Esophagus squamous epithelium (tissue), 4 donors: ENCODE results near the gene HPN.

Source experiments
- POLR2A ChIP-seq, 4 donors: fragments of 450-650 bp; IDR thresholded peaks; one replicate each; pipeline ENCODE4 v1.6.1; 2017; ENCODE audit warnings: antibody characterized with exemption in 4 of 4, mild to moderate bottlenecking in 4 of 4, moderate library complexity in 3 of 4
- TF ChIP-seq, protein P1 (sequence below), 6 experiments: fragments of 450-650 bp in 4 of 6; fragments of 200-600 bp in 2 of 6; sonication (generic) in 2 of 6; IDR thresholded peaks; one replicate each; pipeline ENCODE4 v1.5.1; 2016 to 2019; ENCODE audit warnings: antibody characterized with exemption in 6 of 6, mild to moderate bottlenecking in 4 of 6, moderate library complexity in 4 of 6

DNA sequence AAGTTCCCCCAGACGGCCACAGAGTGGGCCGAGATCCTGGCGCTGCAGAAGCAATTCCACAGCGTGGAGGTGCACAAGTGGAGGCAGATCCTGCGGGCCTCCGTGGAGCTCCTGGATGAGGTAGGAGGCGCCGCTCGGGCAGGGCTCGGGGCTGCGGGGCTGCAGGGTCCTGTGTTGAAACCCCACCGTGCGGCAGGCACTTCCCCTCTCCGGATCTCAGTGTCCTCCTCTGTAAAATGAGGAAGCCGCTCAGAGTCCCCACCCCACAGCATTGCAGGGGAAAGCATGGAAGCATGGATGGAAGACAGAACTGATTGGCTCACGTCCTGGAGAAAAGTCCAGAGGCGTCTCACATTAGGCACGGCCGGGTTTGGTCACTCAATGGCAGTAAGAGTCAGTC, 18.1 kb upstream of the HPN start:
- no peak for TF ChIP-seq POLR2A (IDR thresholded peaks at IDR 0.05)
- TF ChIP-seq, protein P1, sequence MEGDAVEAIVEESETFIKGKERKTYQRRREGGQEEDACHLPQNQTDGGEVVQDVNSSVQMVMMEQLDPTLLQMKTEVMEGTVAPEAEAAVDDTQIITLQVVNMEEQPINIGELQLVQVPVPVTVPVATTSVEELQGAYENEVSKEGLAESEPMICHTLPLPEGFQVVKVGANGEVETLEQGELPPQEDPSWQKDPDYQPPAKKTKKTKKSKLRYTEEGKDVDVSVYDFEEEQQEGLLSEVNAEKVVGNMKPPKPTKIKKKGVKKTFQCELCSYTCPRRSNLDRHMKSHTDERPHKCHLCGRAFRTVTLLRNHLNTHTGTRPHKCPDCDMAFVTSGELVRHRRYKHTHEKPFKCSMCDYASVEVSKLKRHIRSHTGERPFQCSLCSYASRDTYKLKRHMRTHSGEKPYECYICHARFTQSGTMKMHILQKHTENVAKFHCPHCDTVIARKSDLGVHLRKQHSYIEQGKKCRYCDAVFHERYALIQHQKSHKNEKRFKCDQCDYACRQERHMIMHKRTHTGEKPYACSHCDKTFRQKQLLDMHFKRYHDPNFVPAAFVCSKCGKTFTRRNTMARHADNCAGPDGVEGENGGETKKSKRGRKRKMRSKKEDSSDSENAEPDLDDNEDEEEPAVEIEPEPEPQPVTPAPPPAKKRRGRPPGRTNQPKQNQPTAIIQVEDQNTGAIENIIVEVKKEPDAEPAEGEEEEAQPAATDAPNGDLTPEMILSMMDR (IDR thresholded peaks at IDR 0.05) = no peak
